Posterior vena cava (tissue), 2 donors: ENCODE results near the gene PCDHGA5. TPM values are rescaled to one million over a fixed set of nuclear protein-coding genes. Genes with fewer than 3 reads are reported as not detected.
"Not testable (repeated sequence)": the region's sequence is repeated elsewhere in the genome, so short reads cannot be mapped to it uniquely, and the experiment has no call there.

Source experiments
- DNase-seq: peaks from one replicate; pipeline ENCODE4 v3.0.0-alpha.2; 2020; ENCODE audit warnings: low spot score
- intact Hi-C, 2 donors: fragments of 100-400 bp; cut with DNase I; formaldehyde crosslinking; loops; one replicate each; pipeline versions ENCODE4 v1.14.1 to v1.14.2; 2022 to 2023
- long read RNA-seq, 2 donors: library from polyadenylated mRNA; unstranded; transcript quantifications; one replicate each; pipeline ENCODE4 v2.0.0, GENCODE V29; 2020 to 2021
- total RNA-seq, 2 donors: library from RNA; stranded (reverse); fragmentation: NEBNext Ultra II Directional; extraction: Animal tissue kit (Norgen Biotek cat#: 25700); gene quantifications; one replicate each; pipeline ENCODE4 v1.2.1, GENCODE V29; 2021
- donor health status: DM: yes; HTN: yes; CAD: no.
- donor health status: DM: yes; HTN: yes; CAD: no.

The PCDHGA5 gene
- 1 to 10 TPM; 3.9 to 5.2 TPM for total RNA-seq
- long read RNA-seq, donor 1, result 0 reads
- long read RNA-seq, donor 2, result 0 reads

DNA sequence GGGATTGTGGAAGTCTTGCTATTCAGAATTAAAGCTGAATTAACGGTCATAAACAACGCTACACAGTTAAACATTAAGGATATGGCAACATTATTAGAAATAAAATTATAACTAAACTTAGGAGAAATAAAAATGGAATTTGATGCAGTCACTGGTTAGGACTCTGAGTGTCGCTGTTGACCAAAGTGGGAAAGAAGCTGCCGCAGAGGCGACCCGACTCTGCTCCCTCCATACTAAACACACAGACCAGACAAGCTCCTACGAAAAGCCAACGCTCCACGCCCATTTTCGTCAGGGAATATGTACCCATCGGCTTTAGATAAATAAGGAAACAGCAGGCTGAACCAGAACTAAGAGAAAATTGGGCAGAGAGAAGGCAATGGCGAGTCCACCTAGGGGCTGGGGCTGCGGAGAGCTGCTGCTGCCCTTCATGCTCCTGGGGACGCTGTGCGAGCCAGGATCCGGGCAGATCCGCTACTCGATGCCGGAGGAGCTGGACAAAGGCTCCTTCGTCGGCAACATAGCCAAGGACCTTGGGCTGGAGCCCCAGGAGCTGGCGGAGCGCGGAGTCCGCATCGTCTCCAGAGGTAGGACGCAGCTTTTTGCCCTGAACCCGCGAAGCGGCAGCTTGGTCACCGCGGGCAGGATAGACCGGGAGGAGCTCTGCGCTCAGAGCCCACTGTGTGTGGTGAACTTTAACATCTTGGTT, at the start of gene PCDHGA5:
Gene PCDHGA5, plus strand, starts transcription at position 211 of the 709 bp plus-strand sequence. Its CDS starts 169 bp downstream, at position 380.
- DNase-seq, result no peak
- intact Hi-C loops, result loop anchor here in 1 of 2 donors (2.0 kb wide), 1 partner anchor 27 kb away; no protein-coding TSS in a partner anchor

DNA sequence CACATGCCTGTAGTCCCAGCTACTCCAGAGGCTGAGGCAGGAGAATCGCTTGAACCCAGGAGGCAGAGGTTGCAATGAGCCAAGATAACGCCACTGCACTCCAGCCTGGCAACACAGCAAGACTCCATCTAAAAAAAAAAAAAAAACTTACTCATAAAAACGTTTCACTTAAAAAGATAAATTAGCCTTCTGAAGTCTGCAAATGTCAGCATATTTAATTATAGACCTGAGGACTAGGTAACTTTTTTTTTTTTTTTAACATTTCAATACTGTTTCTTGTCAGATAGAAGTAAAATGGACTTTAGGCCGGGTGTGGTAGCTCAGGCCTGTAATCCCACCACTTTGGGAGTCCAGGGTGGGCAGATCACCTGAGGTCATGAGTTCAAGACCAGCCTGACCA, 47.0 kb upstream of the PCDHGA5 start:
- DNase-seq, intact Hi-C loops: not testable (repeated sequence)

DNA sequence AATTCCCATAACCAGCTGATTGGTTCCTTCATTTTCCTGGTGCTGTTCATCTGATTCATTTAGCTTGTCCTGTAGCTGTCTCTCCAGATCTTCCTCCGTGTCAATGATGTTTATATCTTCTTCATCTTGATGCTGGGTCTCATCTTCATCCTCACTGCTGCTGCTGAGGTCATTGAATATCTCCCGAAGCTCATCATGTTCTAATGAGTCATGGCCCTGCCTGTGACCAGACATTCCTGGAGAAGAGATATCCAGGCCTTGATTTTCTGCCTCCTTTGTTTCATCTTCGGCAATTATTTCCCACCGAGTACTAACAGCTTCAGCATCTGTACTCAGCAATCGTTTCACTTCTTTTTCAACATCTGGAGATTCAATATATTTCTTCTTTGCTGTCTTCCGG, 44.8 kb upstream of the PCDHGA5 start:
- no peak for DNase-seq
- intact Hi-C loops, result no loop called here

DNA sequence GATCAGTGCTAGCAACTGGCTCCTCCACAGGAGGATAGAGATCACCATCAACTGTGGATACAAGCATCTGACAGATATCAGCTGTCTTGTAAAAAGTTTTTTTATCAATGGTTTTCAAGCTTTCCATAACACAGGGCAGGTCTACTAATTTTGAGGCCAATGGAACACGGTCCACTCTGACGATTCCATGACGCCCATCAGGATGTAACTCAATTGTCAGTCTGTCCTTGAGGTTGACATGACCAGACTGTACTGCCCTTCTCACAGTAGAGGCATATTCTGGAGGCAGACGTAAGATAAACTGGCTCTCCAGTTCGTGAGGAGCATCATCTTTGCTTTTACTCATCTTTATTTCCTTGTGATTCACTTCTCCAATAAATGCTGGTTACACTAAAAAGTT, 44.3 kb upstream of the PCDHGA5 start:
- DNase-seq, result no peak
- intact Hi-C loops, result loop anchor here (10.0 kb wide), 2 partner anchors 205 to 245 kb away; no protein-coding TSS in a partner anchor

DNA sequence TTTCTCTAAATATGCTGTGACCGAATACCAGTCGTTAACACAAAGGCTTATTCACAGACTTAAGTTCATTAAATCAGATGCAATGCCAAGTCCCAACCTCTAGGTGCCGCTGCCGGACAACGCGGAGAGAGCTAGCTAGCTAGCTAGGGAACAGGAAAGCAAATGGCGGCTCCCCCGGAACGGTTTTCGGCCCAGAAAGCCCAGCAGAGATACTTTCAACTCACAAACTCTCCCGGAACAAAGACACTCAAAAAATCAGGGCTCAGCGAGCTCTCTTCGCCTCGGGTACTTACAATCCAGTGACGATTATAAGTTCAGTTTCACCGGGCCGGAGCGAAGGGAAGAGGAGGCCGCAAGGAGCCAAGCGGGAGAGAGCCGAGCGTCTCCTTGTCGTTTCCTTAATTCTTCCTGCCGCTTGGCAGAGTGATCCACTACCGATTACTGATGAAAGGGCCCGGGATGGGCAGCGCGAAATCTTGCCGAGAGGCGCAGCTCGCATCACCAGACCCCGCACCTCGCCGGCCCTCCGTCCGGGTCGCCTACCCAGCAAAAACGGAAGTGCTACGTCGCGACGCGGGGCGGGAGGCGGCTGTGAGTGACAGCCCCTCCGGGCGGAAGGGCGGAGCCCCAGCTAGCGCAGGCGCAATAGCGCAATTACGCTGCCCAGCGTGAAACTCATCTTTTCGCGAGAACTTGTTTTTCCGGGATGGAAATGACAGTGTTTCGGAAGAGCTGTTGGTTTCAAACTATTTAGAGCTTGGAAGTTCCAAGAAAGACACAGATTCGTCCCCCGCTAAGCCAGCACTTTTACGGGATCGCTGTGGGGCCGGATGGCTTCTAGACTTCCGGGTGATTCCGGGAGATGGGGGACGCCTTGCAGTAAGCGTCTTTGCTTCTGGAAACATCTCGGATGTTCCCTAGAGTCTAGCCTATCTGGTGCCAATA, 43.5 kb upstream of the PCDHGA5 start, which contains the start of gene TAF7:
Gene TAF7, minus strand, starts transcription at position 560 of the 945 bp plus-strand sequence. CDS start 740 bp downstream, outside the sequence.
- intact Hi-C loops, result loop anchor here (10.0 kb wide), 2 partner anchors 204 to 244 kb away; no protein-coding TSS in a partner anchor
- peak; percentile 98 for DNase-seq

DNA sequence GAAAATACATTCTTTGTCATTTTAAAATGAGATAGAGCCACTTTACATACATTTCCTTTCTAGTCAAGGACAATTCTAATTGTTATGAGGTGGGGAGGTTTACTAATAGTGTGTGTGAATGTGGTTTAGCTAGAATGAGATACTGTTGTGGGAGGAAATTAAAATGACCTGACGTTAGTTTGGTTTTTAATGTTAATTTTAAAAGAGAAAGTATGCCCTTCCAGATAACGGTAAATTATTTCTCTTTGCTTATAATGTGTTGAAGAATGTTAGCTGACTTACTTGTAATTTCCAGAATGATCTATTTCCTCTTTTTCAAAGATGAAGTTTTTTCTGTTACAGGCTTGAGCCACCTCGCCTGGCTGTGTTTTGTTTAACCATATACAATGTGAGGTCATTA, 41.7 kb upstream of the PCDHGA5 start:
- intact Hi-C loops, result loop anchor here (10.0 kb wide), 2 partner anchors 203 to 243 kb away; no protein-coding TSS in a partner anchor
- no peak for DNase-seq

DNA sequence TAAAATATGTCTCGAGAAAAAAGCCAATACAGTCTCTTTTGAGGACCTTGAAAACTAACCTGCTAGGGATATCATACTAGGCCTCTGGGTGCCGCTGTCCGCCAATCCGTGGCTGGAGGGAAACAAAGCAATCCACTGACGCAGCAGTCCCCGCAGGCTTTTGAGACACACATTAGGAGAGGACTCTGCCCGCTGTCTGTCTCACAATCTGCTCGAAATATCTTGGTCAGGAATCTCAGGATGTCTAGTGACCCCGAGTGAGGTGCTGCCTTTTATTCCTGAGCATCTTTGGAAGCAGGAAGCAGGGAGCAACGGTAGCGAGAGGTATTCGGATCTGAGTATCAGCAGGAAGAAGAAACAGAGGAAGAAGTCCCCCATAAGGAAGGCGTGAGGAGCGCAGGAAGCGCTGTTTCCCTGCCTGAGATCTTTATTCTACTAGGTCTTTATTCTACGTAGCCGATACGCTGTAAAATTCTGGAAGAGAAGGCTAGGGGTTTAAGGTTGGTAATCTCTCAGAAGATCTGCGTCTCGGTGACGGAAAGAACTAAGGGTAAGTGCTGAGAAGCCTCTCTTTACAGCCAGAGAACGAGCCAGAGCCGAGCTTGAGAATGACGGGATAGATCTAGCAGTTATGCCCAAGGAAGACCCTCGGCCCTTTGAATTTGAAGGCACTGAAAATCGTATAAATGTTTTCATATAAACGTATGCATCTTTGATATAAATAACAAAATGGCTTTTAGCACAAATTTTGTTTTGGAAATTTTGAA, 37.7 kb upstream of the PCDHGA5 start:
- intact Hi-C loops, result loop anchor here (10.0 kb wide), 2 partner anchors 199 to 239 kb away; no protein-coding TSS in a partner anchor

DNA sequence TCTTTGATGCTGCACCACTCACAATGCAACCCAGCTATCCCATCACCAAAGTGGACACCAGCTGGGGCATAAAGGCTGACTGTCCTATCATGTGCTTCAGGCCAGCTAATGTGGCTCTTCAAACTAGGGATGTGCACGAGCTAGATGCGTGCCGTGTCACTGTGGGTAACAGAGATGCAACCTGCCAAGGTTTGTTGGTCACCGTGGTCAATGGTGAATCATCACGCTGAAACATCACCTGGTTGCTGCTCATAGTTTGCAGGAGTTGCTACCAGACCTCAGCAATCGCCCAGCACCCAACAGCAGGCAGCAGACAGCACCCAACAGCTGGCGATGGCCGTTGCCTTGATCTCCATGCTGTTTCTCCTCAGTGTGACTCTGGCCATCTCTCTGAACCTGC, 35.7 kb upstream of the PCDHGA5 start:
- intact Hi-C loops, result loop anchor here (10.0 kb wide), 2 partner anchors 197 to 237 kb away; no protein-coding TSS in a partner anchor
- DNase-seq, result peak; percentile 54

More for the DNA sequence above, 37.7 kb upstream of the PCDHGA5 start:
- DNase-seq, result peak; percentile 86

DNA sequence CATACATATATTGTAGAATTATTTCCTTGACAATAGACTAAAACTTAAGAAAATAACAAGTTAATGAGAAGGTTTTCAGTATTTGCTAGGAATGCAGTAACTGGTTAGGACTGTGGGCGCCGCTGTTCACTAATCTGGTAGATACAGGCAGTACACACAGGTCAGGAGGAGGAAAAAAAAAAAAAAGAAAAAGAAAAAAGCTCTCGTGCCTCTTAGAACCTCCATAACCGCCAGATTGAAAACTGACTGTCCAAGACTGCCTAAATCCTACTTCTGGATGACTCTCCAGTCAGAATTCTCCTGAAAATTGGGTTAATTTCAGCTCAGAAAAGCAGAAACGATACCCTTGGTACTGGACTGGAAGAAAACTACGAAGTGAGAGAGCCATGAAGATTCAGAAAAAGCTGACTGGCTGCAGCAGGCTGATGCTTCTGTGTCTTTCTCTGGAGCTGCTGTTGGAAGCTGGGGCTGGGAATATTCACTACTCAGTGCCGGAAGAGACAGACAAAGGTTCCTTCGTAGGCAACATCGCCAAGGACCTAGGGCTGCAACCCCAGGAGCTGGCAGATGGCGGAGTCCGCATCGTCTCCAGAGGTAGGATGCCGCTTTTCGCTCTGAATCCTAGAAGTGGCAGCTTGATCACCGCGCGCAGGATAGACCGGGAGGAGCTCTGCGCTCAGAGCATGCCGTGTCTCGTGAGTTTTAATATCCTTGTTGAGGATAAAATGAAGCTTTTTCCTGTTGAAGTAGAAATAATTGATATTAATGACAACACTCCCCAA, 33.5 kb upstream of the PCDHGA5 start, which contains the start of gene PCDHGA1:
Gene PCDHGA1, plus strand, starts transcription at position 216 of the 782 bp plus-strand sequence.
- peak; percentile 65 for DNase-seq
- intact Hi-C loops, result no loop called here

DNA sequence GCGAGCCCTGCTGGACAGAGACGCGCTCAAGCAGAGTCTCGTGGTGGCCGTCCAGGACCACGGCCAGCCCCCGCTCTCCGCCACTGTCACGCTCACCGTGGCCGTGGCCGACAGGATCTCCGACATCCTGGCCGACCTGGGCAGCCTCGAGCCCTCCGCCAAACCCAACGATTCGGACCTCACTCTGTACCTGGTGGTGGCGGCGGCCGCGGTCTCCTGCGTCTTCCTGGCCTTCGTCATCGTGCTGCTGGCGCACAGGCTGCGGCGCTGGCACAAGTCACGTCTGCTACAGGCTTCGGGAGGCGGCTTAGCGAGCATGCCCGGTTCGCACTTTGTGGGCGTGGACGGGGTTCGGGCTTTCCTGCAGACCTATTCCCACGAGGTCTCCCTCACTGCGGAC, 31.4 kb upstream of the PCDHGA5 start:
- intact Hi-C loops, result not testable (repeated sequence)

DNA sequence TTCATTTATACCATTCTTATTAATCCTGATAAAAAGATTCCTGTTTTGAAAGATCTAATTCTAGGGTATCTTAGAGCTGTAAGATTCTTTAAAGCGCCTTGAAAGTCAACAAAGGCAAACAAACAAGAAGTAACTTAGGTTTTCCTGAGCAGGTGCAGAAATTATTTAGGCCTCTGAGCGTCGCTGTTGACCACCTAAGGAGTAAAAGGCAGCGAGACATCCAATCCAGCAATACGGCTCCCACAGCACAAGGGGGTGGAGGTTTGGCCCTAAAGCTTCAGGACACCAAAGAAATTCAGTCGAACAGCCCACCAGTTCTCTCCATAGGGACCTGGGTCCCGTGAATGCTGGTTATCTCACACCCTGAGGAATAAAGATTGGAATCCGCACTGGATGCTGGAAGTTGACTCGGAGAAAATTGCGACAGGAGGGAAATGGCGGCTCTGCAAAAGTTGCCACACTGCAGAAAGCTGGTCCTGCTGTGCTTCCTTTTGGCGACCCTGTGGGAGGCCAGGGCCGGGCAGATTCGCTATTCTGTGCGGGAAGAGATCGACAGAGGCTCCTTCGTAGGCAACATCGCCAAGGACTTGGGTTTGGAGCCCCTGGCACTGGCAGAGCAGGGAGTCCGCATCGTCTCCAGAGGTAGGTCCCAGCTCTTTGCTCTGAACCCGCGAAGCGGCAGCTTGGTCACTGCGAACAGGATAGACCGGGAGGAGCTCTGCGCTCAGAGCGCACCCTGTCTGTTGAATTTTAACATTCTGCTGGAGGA, 25.2 kb upstream of the PCDHGA5 start, which contains the start of gene PCDHGA2:
Gene PCDHGA2, plus strand, starts transcription at position 223 of the 769 bp plus-strand sequence.
- DNase-seq, result peak; percentile 57
- intact Hi-C loops, result no loop called here

More for the DNA sequence above, 31.4 kb upstream of the PCDHGA5 start:
- not testable (repeated sequence) for DNase-seq

DNA sequence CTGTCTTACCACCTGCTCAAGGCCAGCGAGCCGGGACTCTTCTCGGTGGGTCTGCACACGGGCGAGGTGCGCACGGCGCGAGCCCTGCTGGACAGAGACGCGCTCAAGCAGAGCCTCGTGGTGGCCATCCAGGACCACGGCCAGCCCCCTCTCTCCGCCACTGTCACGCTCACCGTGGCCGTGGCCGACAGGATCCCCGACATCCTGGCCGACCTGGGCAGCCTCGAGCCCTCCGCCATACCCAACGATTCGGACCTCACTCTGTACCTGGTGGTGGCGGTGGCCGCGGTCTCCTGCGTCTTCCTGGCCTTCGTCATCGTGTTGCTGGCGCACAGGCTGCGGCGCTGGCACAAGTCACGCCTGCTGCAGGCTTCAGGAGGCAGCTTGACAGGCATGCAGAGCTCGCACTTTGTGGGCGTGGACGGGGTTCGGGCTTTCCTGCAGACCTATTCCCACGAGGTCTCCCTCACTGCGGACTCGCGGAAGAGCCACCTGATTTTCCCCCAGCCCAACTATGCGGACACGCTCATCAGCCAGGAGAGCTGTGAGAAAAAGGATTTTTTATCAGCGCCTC, 23.1 kb upstream of the PCDHGA5 start:
- peak; percentile 34 for DNase-seq
- intact Hi-C loops, result not testable (repeated sequence)

DNA sequence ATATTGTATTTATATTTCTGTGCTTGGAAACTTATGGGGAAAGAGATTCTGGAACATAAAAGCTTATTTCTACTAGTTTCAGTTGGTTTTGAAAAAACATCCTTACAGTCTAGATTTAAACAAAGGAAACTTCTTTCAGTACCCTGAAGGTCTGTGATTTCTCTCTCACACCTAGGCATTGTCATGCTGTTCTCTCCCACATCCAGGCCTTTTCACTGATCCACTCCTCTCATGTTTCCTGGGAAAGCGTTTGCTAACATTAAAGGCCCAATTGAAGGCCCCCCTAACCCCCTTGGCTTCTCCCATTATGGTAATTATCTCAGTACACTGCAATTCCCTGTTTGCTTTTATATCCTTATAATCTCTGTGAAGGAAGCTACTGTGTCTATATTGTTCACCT, 21.2 kb upstream of the PCDHGA5 start:
- DNase-seq, result no peak
- intact Hi-C loops, result no loop called here

DNA sequence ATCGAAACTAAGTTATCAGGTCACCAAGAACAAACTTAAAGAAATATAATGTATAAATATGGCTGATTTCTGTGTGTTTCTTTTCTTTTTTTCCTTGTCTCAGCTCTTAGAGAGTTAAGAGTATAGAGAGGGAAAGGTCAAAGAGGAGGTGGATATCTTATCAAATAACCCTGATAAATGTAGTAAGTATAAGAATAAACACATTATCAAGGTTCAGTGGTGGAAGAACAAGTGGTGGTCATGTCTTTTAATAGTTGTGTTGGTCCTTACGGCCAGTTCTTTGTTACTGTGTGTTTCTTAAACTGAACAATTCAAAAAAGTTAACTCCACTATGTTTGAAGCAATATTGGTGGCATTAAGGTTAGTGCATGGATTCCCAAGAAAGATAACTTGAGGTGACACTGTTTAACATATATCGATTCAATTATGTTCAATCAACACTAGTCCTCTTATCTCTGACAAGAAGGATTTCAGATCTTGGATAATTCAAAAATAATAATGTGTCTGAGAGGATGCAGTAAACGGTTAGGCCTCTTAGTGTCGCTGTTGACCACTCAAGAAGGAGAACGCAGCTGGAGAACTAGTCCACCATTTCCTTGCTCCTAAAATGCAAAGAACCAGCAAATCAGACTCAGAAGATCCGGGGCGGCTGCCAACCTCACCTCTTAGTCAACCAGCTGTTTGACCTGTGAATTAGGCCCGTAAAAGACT, 20.6 kb upstream of the PCDHGA5 start, which contains the start of gene PCDHGA3:
Gene PCDHGA3, plus strand, starts transcription at position 588 of the 711 bp plus-strand sequence. CDS start 205 bp downstream, outside the sequence.
- intact Hi-C loops, result no loop called here
- no peak for DNase-seq

DNA sequence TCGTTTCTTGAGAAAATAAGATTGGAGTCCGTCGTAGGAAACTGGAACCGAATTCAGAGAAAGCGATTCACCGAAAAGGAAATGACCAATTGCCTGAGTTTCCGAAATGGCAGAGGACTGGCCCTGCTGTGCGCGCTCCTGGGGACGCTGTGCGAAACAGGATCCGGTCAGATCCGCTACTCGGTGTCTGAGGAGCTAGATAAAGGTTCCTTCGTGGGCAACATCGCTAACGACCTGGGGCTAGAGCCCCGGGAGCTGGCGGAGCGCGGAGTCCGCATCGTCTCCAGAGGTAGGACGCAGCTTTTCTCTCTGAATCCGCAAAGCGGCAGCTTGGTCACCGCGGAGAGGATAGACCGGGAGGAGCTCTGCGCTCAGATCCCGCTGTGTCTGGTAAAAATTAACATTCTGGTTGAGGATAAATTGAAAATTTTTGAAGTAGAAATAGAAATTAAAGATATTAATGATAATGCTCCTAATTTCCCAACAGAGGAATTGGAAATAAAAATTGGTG, 20.0 kb upstream of the PCDHGA5 start:
- DNase-seq, result no peak
- intact Hi-C loops, result no loop called here

DNA sequence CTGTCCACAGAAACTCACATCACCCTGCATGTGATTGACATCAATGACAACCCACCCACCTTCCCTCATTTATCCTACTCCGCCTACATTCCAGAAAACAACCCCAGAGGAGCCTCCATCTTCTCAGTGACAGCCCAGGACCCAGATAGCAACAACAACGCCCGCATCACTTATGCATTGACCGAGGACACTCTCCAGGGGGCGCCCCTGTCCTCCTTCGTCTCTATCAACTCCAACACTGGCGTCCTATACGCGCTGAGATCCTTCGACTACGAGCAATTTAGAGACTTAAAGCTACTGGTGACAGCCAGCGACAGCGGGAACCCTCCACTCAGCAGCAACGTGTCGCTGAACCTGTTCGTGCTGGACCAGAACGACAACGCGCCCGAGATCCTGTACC, 18.6 kb upstream of the PCDHGA5 start:
- intact Hi-C loops, result no loop called here
- DNase-seq, result peak; percentile 36
